ENCODE data around the gene SEMA5A.
A peak's percentile ranks its signal among the peaks of the same experiment; 100 is the strongest.

The SEMA5A gene

DNA sequence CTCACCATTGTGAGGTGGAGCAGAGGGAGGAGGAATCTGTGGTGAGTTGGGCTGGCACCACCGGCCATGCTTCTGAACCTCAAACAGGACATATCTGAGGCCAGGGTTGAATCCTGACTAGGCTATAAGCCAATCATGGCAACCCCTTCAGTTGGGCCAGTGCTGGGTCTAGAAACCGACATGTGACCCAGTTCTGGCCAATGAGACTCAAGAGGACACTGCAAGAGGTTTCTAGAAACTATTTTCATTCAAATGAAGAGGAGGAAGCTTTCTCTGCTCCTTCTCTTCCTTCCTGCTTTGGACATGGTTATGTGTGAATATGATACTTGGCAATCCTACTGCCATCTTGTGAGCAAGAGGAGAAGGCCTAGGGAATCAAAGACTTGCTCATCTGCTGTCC, 417.7 kb downstream of the SEMA5A start:
- DNase-seq (ENCODE audit: low spot score) (no peak), FAIRE-seq (no peak)

GRCh38 chr5:9126490-9126889, 419.4 kb downstream of the SEMA5A start:
- DNase-seq (ENCODE audit: low spot score) (no peak), FAIRE-seq (no peak)

- no peak for DNase-seq (ENCODE audit: low spot score)
- no peak for FAIRE-seq
Measured at GRCh38 chr5:9125852-9126251, 420.0 kb downstream of the SEMA5A start.

DNA sequence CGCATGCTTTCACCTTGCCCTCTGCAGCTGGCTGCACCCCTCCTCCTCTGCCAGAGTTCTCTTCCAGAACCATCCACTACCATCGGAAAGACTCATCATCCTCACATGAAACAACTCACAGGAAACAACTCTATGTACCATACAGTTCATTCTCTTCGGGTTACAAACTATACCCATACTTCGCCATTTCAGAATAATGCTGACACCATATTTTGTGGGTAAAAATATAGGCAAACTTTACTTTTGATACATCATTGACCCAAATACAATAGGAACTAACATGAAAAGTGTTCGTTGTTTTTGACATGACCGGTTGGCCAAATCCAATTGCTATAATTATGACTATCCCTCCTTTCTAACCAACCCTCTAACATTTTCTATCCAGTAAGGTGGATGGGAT, 421.0 kb downstream of the SEMA5A start:
- DNase-seq (ENCODE audit: low spot score), result no peak
- no peak for FAIRE-seq

- no peak for DNase-seq (ENCODE audit: low spot score)
- FAIRE-seq, result no peak
Measured at GRCh38 chr5:9124071-9124470, 421.8 kb downstream of the SEMA5A start.

DNA sequence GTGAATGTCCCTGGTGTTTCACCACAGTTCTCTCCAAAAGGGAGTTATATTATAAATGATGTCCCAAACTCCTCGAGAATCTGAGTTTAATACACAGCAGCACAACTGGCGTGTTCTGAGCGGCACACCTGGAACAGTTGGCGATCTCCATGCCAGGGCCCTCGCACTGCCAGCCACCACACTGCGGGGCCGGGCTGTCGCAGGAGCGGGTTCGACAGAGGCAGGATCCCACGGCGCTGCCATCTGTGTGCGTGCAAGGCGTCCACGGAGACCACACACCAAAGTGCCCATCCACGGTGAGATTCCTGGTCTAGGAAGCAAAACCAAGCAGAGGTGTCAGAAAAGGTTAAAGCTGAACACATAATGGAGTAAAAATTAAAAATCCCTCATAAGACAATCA, 423.3 kb downstream of the SEMA5A start:
- FAIRE-seq, result no peak
- DNase-seq (ENCODE audit: low spot score), result no peak

- FAIRE-seq, result no peak
- no peak for DNase-seq (ENCODE audit: low spot score)
Measured at GRCh38 chr5:9121597-9121996, 424.3 kb downstream of the SEMA5A start.

DNA sequence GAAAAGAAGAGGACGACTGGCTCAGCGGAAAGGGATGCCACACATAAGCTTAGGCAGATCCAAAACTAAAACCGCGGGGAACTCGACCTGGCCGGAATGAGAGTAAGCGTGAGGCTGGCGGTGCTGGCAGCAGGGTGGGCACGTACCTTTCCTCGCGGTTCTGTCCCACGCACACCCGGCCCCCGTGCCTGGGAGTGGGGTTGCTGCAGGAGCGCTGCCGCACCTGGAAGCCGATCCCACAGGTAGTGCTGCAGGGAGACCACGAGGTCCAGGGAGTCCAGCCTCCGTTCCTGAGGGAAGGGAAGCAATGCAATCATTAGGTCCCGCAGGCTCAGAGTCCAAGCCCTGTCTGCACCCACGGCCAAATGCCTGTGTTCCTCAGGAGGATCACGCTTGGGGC, 427.0 kb downstream of the SEMA5A start:
- FAIRE-seq, result no peak
- DNase-seq (ENCODE audit: low spot score), result no peak

- DNase-seq (ENCODE audit: low spot score) (no peak), FAIRE-seq (no peak)
Measured at GRCh38 chr5:9115093-9115492, 430.8 kb downstream of the SEMA5A start.

- DNase-seq (ENCODE audit: low spot score) (no peak), FAIRE-seq (no peak)
Measured at GRCh38 chr5:9112520-9113291, 433.2 kb downstream of the SEMA5A start.

- FAIRE-seq (no peak), DNase-seq (ENCODE audit: low spot score) (no peak)
Measured at GRCh38 chr5:9108162-9108561, 437.7 kb downstream of the SEMA5A start.

- no peak for DNase-seq (ENCODE audit: low spot score)
- no peak for FAIRE-seq
Measured at GRCh38 chr5:9105851-9106250, 440.0 kb downstream of the SEMA5A start.

- FAIRE-seq (no peak), DNase-seq (ENCODE audit: low spot score) (no peak)
Measured at GRCh38 chr5:9104571-9105339, 441.1 kb downstream of the SEMA5A start.

GRCh38 chr5:9103290-9103689, 442.6 kb downstream of the SEMA5A start:
- no peak for FAIRE-seq
- DNase-seq (ENCODE audit: low spot score), result no peak

DNA sequence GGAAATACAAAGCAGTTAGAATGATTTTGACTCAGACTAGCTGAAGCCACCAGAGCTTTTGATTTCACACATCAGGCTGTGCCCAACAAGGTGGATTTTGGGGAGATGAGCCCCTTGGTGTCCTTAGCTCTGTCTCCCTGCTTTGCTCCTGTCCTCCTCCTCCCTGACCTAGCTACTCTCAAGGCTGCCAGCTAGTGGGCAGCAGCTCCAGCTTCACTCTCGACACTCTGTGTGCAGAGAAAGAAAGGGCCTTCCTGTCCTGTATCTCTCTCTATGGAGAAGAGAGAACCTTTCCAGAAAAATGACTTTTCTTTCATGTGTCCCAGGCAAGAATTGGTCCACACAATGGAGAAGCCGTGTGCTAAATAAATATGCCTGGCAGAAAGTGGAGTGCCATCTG, 446.2 kb downstream of the SEMA5A start:
- FAIRE-seq (no peak), DNase-seq (ENCODE audit: low spot score) (no peak)

DNA sequence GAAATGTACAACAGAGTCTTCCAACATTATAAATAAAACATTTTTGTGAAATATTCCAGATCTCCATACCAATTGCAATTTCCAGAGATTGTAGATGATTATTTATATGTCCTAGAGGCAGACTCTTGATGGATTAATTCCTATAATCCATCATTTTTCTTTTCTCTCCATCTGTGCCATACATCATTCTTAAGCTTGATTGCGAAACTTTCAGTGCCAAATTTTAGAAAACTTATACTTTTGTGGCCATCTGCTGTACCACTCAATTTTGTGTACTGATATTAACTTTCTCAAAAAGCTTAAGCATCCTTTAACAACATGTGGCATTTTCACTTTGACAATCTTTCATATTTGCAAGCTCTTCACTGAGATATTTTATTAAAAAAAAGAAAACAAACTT, 446.9 kb downstream of the SEMA5A start:
- DNase-seq (ENCODE audit: low spot score), result no peak
- FAIRE-seq, result no peak

- FAIRE-seq, result no peak
- DNase-seq (ENCODE audit: low spot score), result no peak
Measured at GRCh38 chr5:9094582-9094981, 451.3 kb downstream of the SEMA5A start.

- no peak for DNase-seq (ENCODE audit: low spot score)
- no peak for FAIRE-seq
Measured at GRCh38 chr5:9091896-9092662, 453.8 kb downstream of the SEMA5A start.

DNA sequence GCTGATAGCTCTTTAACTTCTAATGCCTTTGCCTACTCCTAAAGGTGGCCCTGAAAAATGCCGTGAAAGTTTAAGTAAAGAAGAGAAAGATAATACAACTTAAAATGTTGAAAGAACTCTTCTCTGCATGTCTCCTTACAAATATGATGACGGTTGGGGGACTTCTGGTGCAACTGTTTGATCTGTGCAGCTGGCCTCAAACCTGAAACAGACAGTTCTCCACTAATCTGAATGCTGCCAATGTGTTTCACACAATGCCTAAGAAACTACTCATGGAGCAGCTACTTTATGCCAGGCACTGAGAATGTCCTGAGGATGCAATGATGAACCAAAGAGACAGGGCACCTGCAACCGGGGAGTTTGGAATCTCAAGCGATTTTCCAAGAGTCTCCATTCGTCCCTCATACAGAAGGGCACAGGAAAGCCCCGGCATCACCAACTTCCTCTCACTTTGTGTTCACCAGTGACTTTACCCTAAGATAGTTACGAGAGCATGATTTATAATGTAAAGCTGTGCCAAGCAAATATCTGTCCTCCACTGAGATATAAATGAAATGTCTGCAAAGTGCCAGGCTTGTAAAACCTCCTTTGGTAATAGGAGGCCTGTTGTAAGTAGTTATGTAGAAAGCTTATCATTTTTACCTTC, 455.4 kb downstream of the SEMA5A start:
- no peak for DNase-seq (ENCODE audit: low spot score)
- FAIRE-seq, result no peak

DNA sequence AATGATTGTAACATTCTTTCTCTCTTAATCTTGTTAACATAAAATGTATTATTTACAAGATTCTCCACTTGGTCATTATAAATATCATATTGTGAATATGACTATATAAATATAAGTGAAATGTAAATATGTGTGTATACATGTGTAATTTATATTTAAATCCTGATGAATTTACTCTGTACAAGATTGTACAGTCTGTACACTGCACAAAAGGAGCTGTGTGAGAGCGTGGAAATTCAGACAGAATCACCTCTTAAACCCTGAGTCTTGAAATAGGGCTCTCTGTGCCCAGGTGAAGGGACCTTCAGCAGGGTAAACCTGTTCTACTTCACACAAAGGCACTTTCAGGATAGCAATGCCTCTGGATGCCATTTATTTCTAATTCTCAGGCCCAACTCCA, 456.0 kb downstream of the SEMA5A start:
- FAIRE-seq (peak; percentile 45), DNase-seq (ENCODE audit: low spot score) (no peak)

DNA sequence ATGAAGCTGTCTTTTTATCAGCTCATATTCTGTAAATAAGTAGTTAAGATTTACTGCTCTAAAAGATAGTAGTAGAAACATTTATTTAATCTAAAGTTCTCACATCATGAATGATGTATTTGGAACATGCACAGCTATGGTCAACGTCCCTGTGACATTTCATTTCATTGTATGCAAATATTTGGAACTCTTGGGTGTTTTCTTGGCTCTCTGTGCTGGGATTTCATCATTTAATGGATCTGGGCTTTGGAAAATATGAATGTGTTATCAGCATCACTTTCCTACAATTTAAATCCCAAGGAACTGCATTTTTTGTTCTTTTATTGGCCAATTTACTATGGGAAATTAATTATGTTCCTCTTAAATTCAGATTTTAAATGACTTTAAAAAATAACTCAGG, 462.9 kb downstream of the SEMA5A start:
- FAIRE-seq (no peak), DNase-seq (ENCODE audit: low spot score) (no peak)

DNA sequence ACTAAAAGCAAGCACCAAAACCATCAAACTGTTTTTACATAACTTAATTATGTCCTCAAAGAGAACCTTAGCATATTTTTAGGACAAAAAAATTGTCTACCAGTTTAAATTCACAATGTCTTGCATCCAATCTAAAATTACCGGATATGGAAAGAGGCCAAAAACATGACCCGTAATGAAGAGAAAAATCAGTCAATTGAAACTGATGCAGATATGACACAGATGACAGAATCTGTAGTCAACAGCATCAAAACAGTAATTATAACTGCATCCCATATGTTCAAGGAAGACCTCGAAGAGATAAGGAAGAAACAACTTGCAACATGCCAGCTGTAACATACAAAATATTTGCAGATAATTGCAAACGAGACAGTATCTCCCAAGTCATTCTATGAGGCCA, 473.2 kb downstream of the SEMA5A start:
- peak; percentile 26 for FAIRE-seq
- DNase-seq (ENCODE audit: low spot score), result no peak

Measured in RCC 7860 (cell line).